NCI-H146 treated with DMSO at 0.1 percent for 48 hours (cell line): ENCODE data around the gene SCP2D1.

Experiments used
- DNase-seq: peaks from one replicate; lab custom pipeline; 2025; ENCODE audit not compliant: unreplicated experiment; lab: John Stamatoyannopoulos, UW

SCP2D1 gene

GRCh38 chr20:18811904-18812303 lies 1.7 kb upstream of the SCP2D1 start:
- DNase-seq, result no peak

GRCh38 chr20:18815194-18815942 lies 1.8 kb downstream of the SCP2D1 start:
- no peak for DNase-seq

- no peak for DNase-seq
These were observed 9.2 kb downstream of the SCP2D1 start for GRCh38 chr20:18822832-18823231.

GRCh38 chr20:18831830-18832499 lies 18.4 kb downstream of the SCP2D1 start:
- DNase-seq, result no peak

GRCh38 chr20:18832546-18833200 lies 19.1 kb downstream of the SCP2D1 start:
- DNase-seq, result no peak

- DNase-seq, result no peak
These were observed 22.1 kb downstream of the SCP2D1 start for GRCh38 chr20:18835466-18836256.

- DNase-seq, result no peak
These were observed 24.1 kb downstream of the SCP2D1 start for GRCh38 chr20:18837718-18838117.

GRCh38 chr20:18839507-18840247 lies 26.1 kb downstream of the SCP2D1 start:
- DNase-seq, result no peak

- no peak for DNase-seq
These were observed 26.7 kb downstream of the SCP2D1 start for GRCh38 chr20:18840248-18840645.

GRCh38 chr20:18845017-18845416 lies 31.4 kb downstream of the SCP2D1 start:
- no peak for DNase-seq

GRCh38 chr20:18847226-18847755 lies 33.7 kb downstream of the SCP2D1 start:
- DNase-seq, result no peak

- no peak for DNase-seq
These were observed 35.5 kb downstream of the SCP2D1 start for GRCh38 chr20:18849131-18849530.

GRCh38 chr20:18851629-18852028 lies 38.0 kb downstream of the SCP2D1 start:
- DNase-seq, result no peak

- no peak for DNase-seq
These were observed 38.7 kb downstream of the SCP2D1 start for GRCh38 chr20:18852318-18852717.

GRCh38 chr20:18853216-18853615 lies 39.6 kb downstream of the SCP2D1 start:
- DNase-seq, result no peak

GRCh38 chr20:18853946-18854646 lies 40.5 kb downstream of the SCP2D1 start:
- DNase-seq, result no peak

GRCh38 chr20:18855882-18856281 lies 42.3 kb downstream of the SCP2D1 start:
- no peak for DNase-seq

- no peak for DNase-seq
These were observed 43.3 kb downstream of the SCP2D1 start for GRCh38 chr20:18856873-18857272.

GRCh38 chr20:18857640-18858039 lies 44.1 kb downstream of the SCP2D1 start:
- no peak for DNase-seq

- no peak for DNase-seq
These were observed 45.2 kb downstream of the SCP2D1 start for GRCh38 chr20:18858816-18859215.
